T-helper 1 cell treated with Interleukin-12 subunit alpha and Interleukin-12 subunit beta and Interleukin-4 antibody, amounts not matched to agents 30 μg/mL and 1 μg/mL, for 36 hours (primary cell): Measurements from ENCODE around the gene PLOD1.
"Not testable (repeated sequence)": the region's sequence is repeated elsewhere in the genome, so short reads cannot be mapped to it uniquely, and the experiment has no call there.

Experiments used
- H3K27ac Mint-ChIP-seq: one replicate; pipeline ENCODE4 v1.8.0; 2021; ENCODE audit warnings: mild to moderate bottlenecking, mixed read lengths
- H3K27me3 Mint-ChIP-seq: one replicate; pipeline ENCODE4 v1.8.0; 2021; ENCODE audit warnings: low read depth, mixed read lengths
- H3K36me3 Mint-ChIP-seq: one replicate; pipeline ENCODE4 v1.8.0; 2021; ENCODE audit warnings: low read depth, mixed read lengths
- H3K4me1 Mint-ChIP-seq: one replicate; pipeline ENCODE4 v1.8.0; 2021; ENCODE audit warnings: low read depth, mixed read lengths
- H3K4me3 Mint-ChIP-seq: one replicate; pipeline ENCODE4 v1.8.0; 2021; ENCODE audit warnings: mild to moderate bottlenecking, moderate library complexity, mixed read lengths
- H3K9me3 Mint-ChIP-seq: one replicate; pipeline ENCODE4 v1.8.0; 2021; ENCODE audit warnings: mixed read lengths

Gene PLOD1

DNA sequence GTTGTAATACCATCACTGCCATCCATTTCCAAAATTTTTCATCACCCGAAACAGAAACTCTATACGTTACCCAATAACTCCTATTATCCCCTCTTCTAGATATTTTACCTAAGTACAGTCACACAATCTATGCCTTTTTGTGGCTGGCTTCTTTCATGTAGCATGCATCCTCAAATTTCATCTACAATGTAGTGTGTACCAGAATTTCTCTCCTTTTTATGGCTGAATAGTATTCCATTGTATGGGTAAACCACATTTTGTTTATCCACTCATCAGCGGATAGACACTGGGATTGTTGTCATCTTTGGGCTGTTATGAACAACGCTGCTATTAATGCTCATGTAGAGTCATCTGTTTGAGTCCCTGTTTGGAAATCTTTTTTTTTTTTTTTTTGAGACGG is 29.5 kb upstream of the PLOD1 start:
- H3K36me3 Mint-ChIP-seq = no peaks in the 10 kb centered on the region
- no peaks in the 10 kb centered on the region for H3K9me3 Mint-ChIP-seq
- H3K27ac Mint-ChIP-seq = no peak overlapping the region
- H3K4me3 Mint-ChIP-seq = no peak overlapping the region
- H3K27me3 Mint-ChIP-seq = peaks cover 46% of the 10 kb centered on the region
- peaks cover 32% of the 10 kb centered on the region for H3K4me1 Mint-ChIP-seq

DNA sequence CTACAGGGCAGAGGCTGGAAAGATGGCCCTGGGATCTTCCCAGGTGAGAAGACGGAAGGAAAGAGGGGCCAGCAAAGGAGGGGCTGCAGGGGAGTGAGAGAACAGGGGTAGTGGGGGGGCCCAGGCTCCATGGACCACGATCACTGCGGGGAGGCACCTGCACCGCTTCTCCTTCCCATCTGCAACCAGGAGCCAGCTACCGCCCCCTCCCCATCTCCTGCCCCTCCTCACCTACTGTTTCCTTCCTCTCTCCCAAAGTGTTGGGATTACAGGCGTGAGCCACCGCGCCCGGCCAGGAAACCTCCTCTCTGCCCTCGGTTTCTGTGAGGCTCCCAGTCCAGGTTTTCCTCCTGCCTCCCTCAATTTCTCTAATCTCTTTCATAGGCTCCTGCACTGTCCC is 27.6 kb upstream of the PLOD1 start:
- peaks cover 40% of the 10 kb centered on the region for H3K27me3 Mint-ChIP-seq
- H3K4me3 Mint-ChIP-seq = no peak overlapping the region
- H3K4me1 Mint-ChIP-seq = peaks cover 32% of the 10 kb centered on the region
- H3K27ac Mint-ChIP-seq = no peak overlapping the region
- H3K36me3 Mint-ChIP-seq = no peaks in the 10 kb centered on the region
- no peaks in the 10 kb centered on the region for H3K9me3 Mint-ChIP-seq

DNA sequence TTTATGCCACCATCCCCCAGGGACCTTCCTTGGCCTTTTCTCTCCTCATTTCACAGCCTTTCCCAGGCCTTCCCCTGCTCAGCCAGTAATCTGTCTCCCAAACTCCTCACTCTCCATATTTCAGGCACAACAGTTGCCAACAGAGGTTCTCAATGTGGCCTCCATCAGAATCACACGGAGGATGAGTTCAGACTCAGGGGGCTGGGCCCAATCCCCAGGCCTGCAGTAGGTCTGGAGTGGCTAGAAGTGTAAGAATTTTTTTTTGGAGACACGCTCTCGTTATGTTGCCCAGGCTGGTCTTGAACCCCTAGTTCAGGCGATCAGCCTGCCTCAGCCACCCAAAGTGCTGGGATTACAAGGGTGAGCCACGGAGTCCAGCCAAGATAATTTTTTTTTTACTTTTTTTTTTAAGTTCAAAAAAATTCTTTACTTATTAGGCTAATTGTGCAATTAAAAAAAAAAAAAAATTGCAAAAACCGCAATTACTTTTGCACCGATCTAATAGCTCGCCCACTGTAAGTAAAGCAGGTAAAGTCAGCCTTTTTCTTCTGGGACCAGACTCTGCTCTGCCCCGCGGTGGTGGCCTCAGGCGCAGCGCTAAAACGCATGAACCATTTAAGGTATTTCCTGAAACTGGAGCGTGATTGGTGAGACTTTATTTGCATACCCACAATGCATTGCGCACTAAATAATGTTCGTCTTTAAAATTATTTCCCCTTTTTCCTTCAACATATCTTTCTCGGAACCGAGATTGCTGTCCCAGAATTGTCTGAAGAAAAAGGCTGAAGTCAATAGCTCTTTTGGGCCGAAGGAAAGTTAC is 27.0 kb upstream of the PLOD1 start:
- peak overlapping the region; percentile 100 for H3K27ac Mint-ChIP-seq
- peak overlapping the region; percentile 91 for H3K4me3 Mint-ChIP-seq
- no peaks in the 10 kb centered on the region for H3K9me3 Mint-ChIP-seq
- no peaks in the 10 kb centered on the region for H3K36me3 Mint-ChIP-seq
- peaks cover 35% of the 10 kb centered on the region for H3K27me3 Mint-ChIP-seq
- H3K4me1 Mint-ChIP-seq = peaks cover 32% of the 10 kb centered on the region

DNA sequence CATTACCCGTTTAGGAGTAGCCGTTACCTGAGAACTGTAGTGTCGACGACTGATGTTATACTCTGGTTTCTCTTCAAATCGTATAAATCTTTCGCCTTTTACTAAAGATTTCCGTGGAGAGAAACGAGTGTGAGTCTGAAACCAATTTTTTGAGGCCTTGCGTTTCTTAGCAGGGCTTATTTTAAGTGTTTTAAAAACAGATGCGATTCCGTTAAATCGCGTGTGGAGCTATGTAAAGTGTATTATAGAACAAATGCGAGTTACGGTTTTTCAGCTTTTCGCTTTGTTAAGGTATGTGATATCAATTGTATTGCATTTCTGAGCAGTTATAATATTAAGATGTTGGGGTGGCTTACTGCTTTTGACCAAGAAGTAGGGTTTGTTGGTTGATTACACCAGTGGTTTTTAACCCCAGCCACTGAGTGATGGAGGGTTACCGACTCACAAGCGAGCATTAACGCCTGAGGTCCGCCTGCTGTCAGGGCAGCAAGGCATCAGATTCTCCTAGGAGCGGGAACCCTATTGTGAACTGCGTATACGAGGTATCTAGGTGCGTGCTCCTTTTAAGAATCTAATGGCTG is 26.3 kb upstream of the PLOD1 start:
- Mint-ChIP-seq H3K27me3 (peaks cover 35% of the 10 kb centered on the region), H3K9me3 (no peaks in the 10 kb centered on the region), H3K4me3 (peak overlapping the region; percentile 91), H3K27ac (peak overlapping the region; percentile 100), H3K4me1 (peaks cover 32% of the 10 kb centered on the region), H3K36me3 (no peaks in the 10 kb centered on the region)

DNA sequence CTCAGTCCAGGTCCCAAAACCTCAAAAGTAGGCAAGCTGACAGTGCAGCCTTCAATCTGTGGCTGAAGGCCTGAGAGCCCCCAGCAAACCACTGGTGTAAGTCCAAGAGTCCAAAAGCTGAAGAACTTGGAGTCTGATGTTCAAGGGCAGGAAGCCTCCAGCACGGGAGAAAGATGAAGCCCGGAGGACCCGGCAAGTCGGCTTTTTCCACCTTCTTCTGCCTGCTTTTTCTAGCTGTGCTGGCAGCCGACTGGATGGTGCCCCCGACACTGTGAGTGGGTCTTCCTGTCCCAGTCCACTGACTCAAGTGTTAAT is 23.6 kb upstream of the PLOD1 start:
- H3K36me3 Mint-ChIP-seq, H3K9me3 Mint-ChIP-seq, H3K4me3 Mint-ChIP-seq: not testable (repeated sequence)
- H3K27ac Mint-ChIP-seq = peak overlapping the region; percentile 20
- peaks cover 13% of the 10 kb centered on the region for H3K27me3 Mint-ChIP-seq
- H3K4me1 Mint-ChIP-seq = peaks cover 24% of the 10 kb centered on the region

DNA sequence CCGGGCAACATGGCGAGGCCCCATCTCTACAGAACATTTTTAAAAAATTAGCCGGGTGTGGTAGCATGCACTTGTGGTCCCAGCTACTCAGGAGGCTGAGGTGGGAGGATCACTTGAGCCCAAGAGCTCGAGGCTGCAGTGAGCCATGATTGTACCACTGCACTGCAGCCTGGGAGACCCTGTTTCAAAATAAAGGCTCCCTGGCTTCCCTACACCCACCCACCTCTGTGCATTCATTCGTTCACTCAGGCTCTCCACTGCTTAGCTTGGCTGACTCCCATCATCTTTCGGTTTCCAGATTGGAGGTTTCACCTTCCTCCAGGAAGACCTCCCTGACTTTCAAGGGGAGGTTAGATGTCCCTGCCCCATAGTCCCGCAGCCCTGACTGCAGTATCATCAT is 22.5 kb upstream of the PLOD1 start:
- Mint-ChIP-seq H3K27me3 (peaks cover 7% of the 10 kb centered on the region), H3K36me3 (no peaks in the 10 kb centered on the region), H3K4me1 (peaks cover 20% of the 10 kb centered on the region), H3K27ac (peak overlapping the region; percentile 36), H3K9me3 (no peaks in the 10 kb centered on the region), H3K4me3 (no peak overlapping the region)

DNA sequence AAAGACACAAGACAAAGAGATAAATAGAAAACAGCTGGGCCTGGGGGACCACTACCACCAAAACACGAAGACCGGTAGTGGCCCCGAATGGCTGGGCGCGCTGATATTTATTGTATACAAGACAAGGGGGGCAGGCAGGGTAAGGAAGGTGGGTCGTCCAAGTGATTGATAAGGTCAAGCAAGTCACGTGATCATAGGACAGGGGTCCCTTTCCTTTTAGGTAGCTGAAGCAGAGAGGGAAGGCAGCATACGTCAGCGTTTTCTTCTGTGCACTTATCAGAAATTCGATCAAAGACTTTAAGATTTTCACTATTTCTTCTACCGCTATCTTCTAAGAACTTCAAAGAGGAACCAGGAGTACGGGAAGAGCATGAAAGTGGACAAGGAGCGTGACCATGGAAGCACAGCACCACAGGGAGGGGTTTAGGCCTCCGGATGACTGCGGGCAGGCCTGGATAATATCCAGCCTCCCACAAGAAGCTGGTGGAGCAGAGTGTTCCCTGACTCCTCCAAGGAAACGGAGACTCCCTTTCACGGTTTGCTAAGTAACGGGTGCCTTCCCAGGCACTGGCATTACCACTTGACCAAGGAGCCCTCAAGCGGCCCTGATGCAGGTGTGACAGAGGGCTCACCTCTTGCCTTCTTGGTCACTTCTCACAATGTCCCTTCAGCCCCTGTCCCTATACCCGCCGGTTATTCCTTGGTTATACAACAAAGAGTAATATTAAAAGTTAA is 21.9 kb upstream of the PLOD1 start:
- not testable (repeated sequence) for H3K27me3 Mint-ChIP-seq, H3K36me3 Mint-ChIP-seq, H3K4me3 Mint-ChIP-seq, H3K9me3 Mint-ChIP-seq
- H3K27ac Mint-ChIP-seq = peak overlapping the region; percentile 36
- peaks cover 15% of the 10 kb centered on the region for H3K4me1 Mint-ChIP-seq

DNA sequence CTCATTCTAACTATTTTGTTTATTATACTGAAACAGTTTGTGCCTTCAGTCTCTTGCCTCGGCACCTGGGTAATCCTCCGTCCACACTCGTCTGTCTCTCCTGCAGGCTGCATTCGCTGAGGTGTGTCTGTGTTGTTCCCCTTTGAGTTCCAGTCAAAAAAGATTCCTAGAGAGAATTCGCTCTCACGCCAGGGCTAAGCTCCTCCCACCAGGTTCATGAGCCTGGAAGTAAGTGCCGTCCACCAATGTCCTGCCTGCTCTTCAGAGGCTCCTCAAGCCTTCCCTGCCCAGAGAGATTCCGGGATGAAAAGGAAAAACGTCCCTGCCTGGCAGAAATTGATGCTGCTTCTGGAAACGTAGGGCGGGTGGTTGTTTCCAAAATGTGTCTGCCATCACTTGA is 21.2 kb upstream of the PLOD1 start:
- Mint-ChIP-seq H3K9me3 (no peaks in the 10 kb centered on the region), H3K27me3 (no peaks in the 10 kb centered on the region), H3K27ac (no peak overlapping the region)

DNA sequence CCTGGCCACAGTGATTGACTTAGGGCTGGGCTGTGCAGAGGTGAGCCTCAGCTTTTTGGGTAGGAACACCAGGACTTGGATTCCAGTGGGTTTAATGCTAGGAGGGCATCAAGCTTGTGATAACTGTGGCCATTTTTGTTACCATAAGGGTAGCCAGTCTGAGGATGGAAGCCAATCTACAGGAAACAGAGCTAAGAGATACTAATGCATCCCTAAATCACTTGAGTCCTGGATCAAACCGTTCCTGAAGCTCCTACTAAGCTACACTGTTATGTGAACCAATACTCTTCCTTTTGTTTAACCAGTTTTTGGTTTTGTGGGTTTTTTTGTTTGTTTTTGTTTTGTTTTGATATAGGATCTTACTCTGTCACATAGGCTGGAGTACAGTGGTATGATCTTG is 20.5 kb upstream of the PLOD1 start:
- Mint-ChIP-seq H3K9me3 (no peaks in the 10 kb centered on the region), H3K4me3 (no peak overlapping the region), H3K27ac (no peak overlapping the region), H3K27me3 (no peaks in the 10 kb centered on the region), H3K4me1 (peaks cover 5% of the 10 kb centered on the region), H3K36me3 (peaks cover under 1% of the 10 kb centered on the region)

More for the DNA sequence above, 21.2 kb upstream of the PLOD1 start:
- Mint-ChIP-seq H3K4me3 (no peak overlapping the region), H3K36me3 (no peaks in the 10 kb centered on the region), H3K4me1 (peaks cover 10% of the 10 kb centered on the region)

DNA sequence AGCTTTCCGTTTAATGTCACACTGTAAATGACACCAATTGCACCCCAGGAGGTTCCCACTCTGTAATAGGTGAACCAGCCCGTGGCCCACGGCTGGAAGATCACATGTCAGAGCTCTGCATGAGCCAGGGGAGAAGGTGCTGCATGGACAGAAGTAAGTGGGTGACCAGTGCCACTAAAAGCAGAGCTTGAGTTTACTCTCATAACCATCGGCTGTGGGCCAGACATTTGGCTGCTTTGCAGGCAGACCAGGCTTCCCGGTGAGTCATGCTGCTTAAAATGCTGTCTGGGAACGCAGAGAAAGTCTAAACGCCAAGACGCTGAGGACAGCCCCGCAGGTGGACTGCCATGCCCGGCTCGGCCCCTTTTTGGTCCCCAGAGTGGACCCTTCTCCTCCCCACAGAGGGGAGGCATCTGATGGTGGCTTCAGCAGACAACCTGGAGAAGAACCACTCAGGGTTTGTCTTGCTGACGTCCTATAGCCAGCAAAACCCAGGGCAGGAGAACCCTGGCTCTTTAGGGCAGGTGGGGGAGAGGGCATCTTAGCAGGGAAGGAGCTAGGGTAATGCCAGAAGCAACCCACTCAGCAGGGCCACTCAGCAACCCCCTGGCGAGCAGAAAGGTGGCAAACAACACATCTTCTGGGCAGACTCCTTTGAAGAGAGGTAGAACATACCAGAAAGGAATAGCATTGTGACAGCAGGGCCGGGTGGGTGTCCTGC is 15.6 kb upstream of the PLOD1 start:
- Mint-ChIP-seq H3K4me3 (no peak overlapping the region), H3K4me1 (peaks cover 20% of the 10 kb centered on the region), H3K9me3 (no peaks in the 10 kb centered on the region), H3K27ac (no peak overlapping the region), H3K27me3 (no peaks in the 10 kb centered on the region), H3K36me3 (peaks cover 26% of the 10 kb centered on the region)

DNA sequence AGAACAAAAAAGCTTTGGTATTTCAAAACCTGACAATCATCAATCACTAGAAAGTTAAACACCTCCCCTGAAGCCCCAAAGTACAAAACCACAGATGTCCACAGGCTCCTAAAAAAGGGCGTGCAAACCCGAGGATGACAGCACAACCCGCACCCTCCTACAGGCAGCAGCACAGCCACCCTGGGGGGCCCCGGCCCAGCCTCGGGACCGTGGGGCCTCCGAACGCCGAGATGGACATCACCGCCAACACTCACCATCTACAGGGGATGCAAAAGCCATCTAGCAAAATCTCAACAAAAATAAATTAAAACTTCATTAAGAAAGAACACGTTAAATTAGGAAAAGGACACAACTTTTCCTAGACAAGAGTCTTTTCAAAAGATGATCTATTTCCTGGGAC is 14.9 kb upstream of the PLOD1 start:
- Mint-ChIP-seq H3K4me3 (no peak overlapping the region), H3K4me1 (peaks cover 25% of the 10 kb centered on the region), H3K27me3 (no peaks in the 10 kb centered on the region), H3K27ac (no peak overlapping the region), H3K36me3 (peaks cover 30% of the 10 kb centered on the region), H3K9me3 (no peaks in the 10 kb centered on the region)

DNA sequence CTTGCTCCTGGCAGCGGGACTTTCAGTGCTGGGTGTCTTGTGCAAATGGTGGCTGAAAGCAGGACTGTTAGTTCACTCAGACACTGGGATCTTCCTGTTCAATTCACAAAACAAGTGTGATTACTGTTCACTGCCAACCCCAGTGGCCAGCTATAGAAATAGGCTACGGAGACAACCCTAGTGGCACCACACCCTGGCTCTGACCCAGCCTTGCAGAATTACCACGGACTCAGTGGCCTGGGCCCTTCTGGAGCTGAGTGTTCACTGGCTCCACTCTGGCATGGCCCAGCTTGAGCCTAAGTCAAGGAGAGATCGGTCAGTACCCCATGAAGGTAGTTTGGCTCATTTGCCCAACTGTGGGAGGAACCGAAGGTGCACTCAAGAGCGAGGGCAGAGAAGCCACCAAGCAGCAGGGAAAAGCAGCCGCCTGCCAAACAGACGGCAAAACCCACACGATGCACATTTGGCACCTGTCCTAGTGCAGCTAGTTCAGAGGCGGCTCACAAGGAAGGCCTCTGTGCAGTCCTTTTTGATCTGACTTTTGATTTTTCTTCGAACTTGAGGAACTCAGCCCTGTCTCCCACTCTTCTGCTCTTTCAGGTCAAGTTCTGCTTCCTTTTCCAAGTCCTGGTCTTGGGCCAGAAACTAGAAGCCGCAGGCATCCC is 14.1 kb upstream of the PLOD1 start:
- peaks cover 31% of the 10 kb centered on the region for H3K4me1 Mint-ChIP-seq
- H3K4me3 Mint-ChIP-seq = no peak overlapping the region

DNA sequence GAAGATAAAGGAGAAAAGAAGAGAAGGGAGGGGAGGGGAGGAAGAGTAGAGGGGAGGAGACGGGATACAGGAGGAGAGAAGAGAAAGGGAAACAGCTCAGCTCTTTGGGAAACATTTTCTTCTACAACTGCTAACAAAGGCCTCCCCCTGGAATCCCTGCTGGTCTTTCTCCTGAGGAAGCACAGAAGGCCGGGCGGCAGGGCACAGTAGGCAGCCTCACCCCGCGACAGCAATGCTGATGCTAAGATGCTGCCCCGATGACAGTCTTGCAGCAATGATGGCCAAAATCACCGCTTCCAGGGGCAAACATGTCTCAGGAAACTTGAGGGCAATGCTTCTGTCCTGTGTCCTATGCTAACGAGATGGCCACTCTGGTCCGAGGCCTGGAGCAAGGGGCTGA is 13.5 kb upstream of the PLOD1 start:
- no peaks in the 10 kb centered on the region for H3K9me3 Mint-ChIP-seq
- no peak overlapping the region for H3K27ac Mint-ChIP-seq
- H3K4me1 Mint-ChIP-seq = peaks cover 31% of the 10 kb centered on the region
- no peaks in the 10 kb centered on the region for H3K27me3 Mint-ChIP-seq
- no peak overlapping the region for H3K4me3 Mint-ChIP-seq
- H3K36me3 Mint-ChIP-seq = peaks cover 32% of the 10 kb centered on the region

More for the DNA sequence above, 14.1 kb upstream of the PLOD1 start:
- Mint-ChIP-seq H3K27ac (peak overlapping the region; percentile 31), H3K36me3 (peaks cover 32% of the 10 kb centered on the region), H3K9me3 (no peaks in the 10 kb centered on the region), H3K27me3 (no peaks in the 10 kb centered on the region)
